HepG2 (cell line): ENCODE data around the gene CISD3. TPM values are rescaled to one million over a fixed set of nuclear protein-coding genes. Genes with fewer than 3 reads are reported as not detected.

Source experiments
- ARHGAP35 ChIP-seq: sonication (generic); formaldehyde crosslinking; IDR thresholded peaks from 2 replicates; pipeline ENCODE4 v1.9.0; 2022; ENCODE audit warnings: mild to moderate bottlenecking, inconsistent platforms, moderate library complexity, missing genetic modification reagents, borderline replicate concordance
- CBX5 ChIP-seq: sonication (generic); formaldehyde crosslinking; IDR thresholded peaks from 2 replicates; pipeline ENCODE4 v1.4.0; 2020; ENCODE audit warnings: missing genetic modification reagents, borderline replicate concordance
- ELF4 ChIP-seq: sonication (generic); formaldehyde crosslinking; IDR thresholded peaks from 2 replicates; pipeline ENCODE4 v1.5.0; 2020; ENCODE audit warnings: missing genetic modification reagents, mild to moderate bottlenecking, moderate library complexity, borderline replicate concordance
- FOXP1 ChIP-seq, 2 experiments: fragments of 450-650 bp in 1 of 2; IDR thresholded peaks; 2 replicates each; pipeline ENCODE4 v1.6.1; 2017 to 2018; ENCODE audit warnings: antibody characterized with exemption in 1 of 2
- GATAD2A ChIP-seq: IDR thresholded peaks from 2 replicates; pipeline ENCODE4 v1.6.1; 2016
- HOXA5 ChIP-seq: sonication (generic); formaldehyde crosslinking; IDR thresholded peaks from 2 replicates; pipeline ENCODE4 v1.4.0; 2020; ENCODE audit warnings: missing genetic modification reagents
- RAD21 ChIP-seq: fragments of 450-650 bp; formaldehyde crosslinking; IDR thresholded peaks from 2 replicates; pipeline ENCODE4 v1.5.0; 2020; ENCODE audit warnings: mild to moderate bottlenecking
- TEAD2 ChIP-seq: sonication (generic); formaldehyde crosslinking; IDR thresholded peaks from 2 replicates; pipeline ENCODE4 v1.9.0; 2021; ENCODE audit warnings: missing genetic modification reagents
- ZNF10 ChIP-seq: sonication (generic); formaldehyde crosslinking; IDR thresholded peaks from 2 replicates; pipeline ENCODE4 v1.4.0; 2020; ENCODE audit warnings: mild to moderate bottlenecking, low read depth, missing genetic modification reagents, borderline replicate concordance
- polyA plus RNA-seq, 8 experiments: library from polyadenylated mRNA; depleted of rRNA in 3 of 8; stranded (reverse) in 7 of 8; unstranded in 1 of 8; fragments of >200 nt; fragmentation: Illumina TruSeq in 4 of 8; extraction: Trizol in 4 of 8; gene quantifications; 2 replicates each; pipeline versions ENCODE4 v1.2.1 to v1.2.3, GENCODE V29; 2011 to 2016; ENCODE audit warnings: low read depth in 4 of 8, missing spikeins in 1 of 8, mixed read lengths in 1 of 8; ENCODE audit not compliant: insufficient read depth in 1 of 8
- total RNA-seq, 5 experiments: library from RNA; depleted of rRNA; stranded (reverse); fragments of >200 nt; fragmentation: Illumina TruSeq; extraction: Trizol; gene quantifications; 2 replicates each; pipeline ENCODE4 v1.2.3, GENCODE V29; 2016; ENCODE audit warnings: low read depth in 1 of 5
- TF ChIP-seq, protein P1 (sequence below), 2 experiments: fragments of 450-650 bp in 1 of 2; sonication (generic) in 1 of 2; formaldehyde crosslinking in 1 of 2; IDR thresholded peaks; 2 replicates each; pipeline versions ENCODE4 v1.6.1 to v1.8.0; 2016 to 2022; ENCODE audit warnings: antibody characterized with exemption in 1 of 2, mild to moderate bottlenecking in 1 of 2, missing genetic modification reagents in 1 of 2
- TF ChIP-seq, protein P2 (sequence below): IDR thresholded peaks from 2 replicates; pipeline ENCODE4 v1.6.1; 2016; ENCODE audit warnings: mild to moderate bottlenecking, missing biosample characterization, missing genetic modification reagents
- TF ChIP-seq, protein P3 (sequence below): sonication (generic); formaldehyde crosslinking; IDR thresholded peaks from 2 replicates; pipeline ENCODE4 v1.4.0; 2020; ENCODE audit warnings: missing genetic modification reagents
- TF ChIP-seq, protein P4 (sequence below): IDR thresholded peaks from 2 replicates; pipeline ENCODE4 v1.6.1; 2012; ENCODE audit warnings: inconsistent platforms

Gene CISD3
- total and polyA plus RNA-seq, 2 of the 13 experiments (the other 11 are each of a cell fraction or from before 2014, with no cell fraction given), result 30.0 to 34.1 TPM

DNA sequence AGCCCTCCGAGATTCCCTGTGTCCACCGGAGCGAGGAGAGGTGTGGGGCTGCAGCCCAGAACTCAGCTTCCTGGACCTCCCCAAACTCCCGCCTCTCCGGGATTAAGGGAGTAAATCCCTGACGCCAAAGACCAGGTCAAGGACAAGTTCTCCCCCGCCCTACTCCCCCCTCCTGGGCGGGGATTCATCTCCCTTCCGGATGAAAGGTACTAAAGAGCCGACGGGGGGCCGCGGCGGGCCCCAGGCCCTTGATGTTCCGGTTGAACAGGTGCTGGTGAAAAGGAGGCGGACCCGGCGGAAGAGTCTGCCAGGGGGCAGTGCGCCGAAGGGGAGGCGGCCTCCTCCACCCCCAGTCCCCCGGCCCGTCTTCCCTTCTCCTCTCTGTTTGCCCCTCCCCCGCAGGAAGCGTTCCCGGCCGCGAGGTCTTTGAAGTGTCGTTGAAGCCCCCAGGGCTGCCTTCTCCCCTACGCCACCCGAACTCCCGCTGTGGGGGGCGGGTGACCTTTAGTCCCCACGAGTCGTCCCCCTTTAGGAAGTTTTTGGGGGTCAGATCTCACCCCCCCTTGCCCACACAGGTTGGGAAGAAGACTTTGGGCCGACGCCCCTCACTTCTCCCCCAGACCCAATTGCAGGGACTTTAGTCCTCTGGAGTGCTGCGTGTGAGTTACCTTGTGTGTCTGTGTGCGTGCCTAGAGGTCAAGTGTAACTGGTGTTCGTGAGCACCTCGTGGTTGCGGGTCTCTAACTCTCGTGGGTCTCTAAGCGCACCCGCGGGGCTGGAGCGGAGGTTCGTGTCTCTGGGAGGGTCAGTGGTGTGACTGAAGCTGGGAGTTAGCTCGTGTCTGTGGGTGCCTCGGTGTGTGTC lies 26.2 kb upstream of the CISD3 start (continued):
- TF ChIP-seq, protein P1, sequence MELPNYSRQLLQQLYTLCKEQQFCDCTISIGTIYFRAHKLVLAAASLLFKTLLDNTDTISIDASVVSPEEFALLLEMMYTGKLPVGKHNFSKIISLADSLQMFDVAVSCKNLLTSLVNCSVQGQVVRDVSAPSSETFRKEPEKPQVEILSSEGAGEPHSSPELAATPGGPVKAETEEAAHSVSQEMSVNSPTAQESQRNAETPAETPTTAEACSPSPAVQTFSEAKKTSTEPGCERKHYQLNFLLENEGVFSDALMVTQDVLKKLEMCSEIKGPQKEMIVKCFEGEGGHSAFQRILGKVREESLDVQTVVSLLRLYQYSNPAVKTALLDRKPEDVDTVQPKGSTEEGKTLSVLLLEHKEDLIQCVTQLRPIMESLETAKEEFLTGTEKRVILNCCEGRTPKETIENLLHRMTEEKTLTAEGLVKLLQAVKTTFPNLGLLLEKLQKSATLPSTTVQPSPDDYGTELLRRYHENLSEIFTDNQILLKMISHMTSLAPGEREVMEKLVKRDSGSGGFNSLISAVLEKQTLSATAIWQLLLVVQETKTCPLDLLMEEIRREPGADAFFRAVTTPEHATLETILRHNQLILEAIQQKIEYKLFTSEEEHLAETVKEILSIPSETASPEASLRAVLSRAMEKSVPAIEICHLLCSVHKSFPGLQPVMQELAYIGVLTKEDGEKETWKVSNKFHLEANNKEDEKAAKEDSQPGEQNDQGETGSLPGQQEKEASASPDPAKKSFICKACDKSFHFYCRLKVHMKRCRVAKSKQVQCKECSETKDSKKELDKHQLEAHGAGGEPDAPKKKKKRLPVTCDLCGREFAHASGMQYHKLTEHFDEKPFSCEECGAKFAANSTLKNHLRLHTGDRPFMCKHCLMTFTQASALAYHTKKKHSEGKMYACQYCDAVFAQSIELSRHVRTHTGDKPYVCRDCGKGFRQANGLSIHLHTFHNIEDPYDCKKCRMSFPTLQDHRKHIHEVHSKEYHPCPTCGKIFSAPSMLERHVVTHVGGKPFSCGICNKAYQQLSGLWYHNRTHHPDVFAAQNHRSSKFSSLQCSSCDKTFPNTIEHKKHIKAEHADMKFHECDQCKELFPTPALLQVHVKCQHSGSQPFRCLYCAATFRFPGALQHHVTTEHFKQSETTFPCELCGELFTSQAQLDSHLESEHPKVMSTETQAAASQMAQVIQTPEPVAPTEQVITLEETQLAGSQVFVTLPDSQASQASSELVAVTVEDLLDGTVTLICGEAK (IDR thresholded peaks at IDR 0.05), result no peak
- TF ChIP-seq, protein P1 (CRISPR knock-in tag; IDR thresholded peaks at IDR 0.05), result peak; percentile 78
- TF ChIP-seq CBX5 (CRISPR knock-in tag), result peak; percentile 96; the same call in 1 of the 2 replicates
- TF ChIP-seq, protein P2, sequence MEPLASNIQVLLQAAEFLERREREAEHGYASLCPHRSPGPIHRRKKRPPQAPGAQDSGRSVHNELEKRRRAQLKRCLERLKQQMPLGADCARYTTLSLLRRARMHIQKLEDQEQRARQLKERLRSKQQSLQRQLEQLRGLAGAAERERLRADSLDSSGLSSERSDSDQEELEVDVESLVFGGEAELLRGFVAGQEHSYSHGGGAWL (CRISPR knock-in tag), result peak; percentile 77
- no peak; the same call in 1 of the 2 replicates for TF ChIP-seq ARHGAP35 (CRISPR knock-in tag)
- TF ChIP-seq GATAD2A (CRISPR knock-in tag), result peak; percentile 92
- TF ChIP-seq, protein P3, sequence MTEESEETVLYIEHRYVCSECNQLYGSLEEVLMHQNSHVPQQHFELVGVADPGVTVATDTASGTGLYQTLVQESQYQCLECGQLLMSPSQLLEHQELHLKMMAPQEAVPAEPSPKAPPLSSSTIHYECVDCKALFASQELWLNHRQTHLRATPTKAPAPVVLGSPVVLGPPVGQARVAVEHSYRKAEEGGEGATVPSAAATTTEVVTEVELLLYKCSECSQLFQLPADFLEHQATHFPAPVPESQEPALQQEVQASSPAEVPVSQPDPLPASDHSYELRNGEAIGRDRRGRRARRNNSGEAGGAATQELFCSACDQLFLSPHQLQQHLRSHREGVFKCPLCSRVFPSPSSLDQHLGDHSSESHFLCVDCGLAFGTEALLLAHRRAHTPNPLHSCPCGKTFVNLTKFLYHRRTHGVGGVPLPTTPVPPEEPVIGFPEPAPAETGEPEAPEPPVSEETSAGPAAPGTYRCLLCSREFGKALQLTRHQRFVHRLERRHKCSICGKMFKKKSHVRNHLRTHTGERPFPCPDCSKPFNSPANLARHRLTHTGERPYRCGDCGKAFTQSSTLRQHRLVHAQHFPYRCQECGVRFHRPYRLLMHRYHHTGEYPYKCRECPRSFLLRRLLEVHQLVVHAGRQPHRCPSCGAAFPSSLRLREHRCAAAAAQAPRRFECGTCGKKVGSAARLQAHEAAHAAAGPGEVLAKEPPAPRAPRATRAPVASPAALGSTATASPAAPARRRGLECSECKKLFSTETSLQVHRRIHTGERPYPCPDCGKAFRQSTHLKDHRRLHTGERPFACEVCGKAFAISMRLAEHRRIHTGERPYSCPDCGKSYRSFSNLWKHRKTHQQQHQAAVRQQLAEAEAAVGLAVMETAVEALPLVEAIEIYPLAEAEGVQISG (CRISPR knock-in tag), result peak; percentile 91
- no peak for TF ChIP-seq ZNF10 (CRISPR knock-in tag)
- no peak; the same call in none of the 2 replicates for TF ChIP-seq RAD21 (CRISPR knock-in tag)
- TF ChIP-seq TEAD2 (CRISPR knock-in tag), result no peak
- TF ChIP-seq, protein P4, sequence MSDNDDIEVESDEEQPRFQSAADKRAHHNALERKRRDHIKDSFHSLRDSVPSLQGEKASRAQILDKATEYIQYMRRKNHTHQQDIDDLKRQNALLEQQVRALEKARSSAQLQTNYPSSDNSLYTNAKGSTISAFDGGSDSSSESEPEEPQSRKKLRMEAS, result peak; percentile 78
- peak; percentile 88; the same call in 1 of the 2 replicates for TF ChIP-seq HOXA5 (CRISPR knock-in tag)
- TF ChIP-seq ELF4 (CRISPR knock-in tag), result peak; percentile 99
- 0 out of 2 replicates have a peak, but pooled peaks have one; percentile 7 for TF ChIP-seq FOXP1 (IDR thresholded peaks at IDR 0.05)
- peak; percentile 91 for TF ChIP-seq FOXP1 (CRISPR knock-in tag; IDR thresholded peaks at IDR 0.05)
